Adrenal gland (tissue), 12 donors: ENCODE results near the gene AIF1L. TPM values are rescaled to one million over a fixed set of nuclear protein-coding genes. Genes with fewer than 3 reads are reported as not detected.

Experiments used
- DNase-seq, 7 donors: peaks; one replicate each; pipeline ENCODE4 v3.0.0-alpha.2; 2019 to 2020
- H3K27ac ChIP-seq, 5 donors: fragments of 200-600 bp; sonication (generic) in 4 of 5; 1 replicate in 3 of 5; 2 replicates in 2 of 5; pipeline versions ENCODE4 v1.5.1 to v1.8.0; 2016 to 2020; ENCODE audit warnings: mild to moderate bottlenecking in 1 of 5
- H3K27me3 ChIP-seq: fragments of 200-600 bp; 2 replicates; pipeline ENCODE4 v1.8.0; 2021
- H3K36me3 ChIP-seq, 2 donors: fragments of 200-600 bp; replicated peaks in 1 of 2; 1 replicate in 1 of 2; 2 replicates in 1 of 2; pipeline versions ENCODE4 v1.5.1 to v1.8.0; 2018 to 2022
- H3K4me1 ChIP-seq, 2 donors: fragments of 200-600 bp; replicated peaks in 1 of 2; 1 replicate in 1 of 2; 2 replicates in 1 of 2; pipeline versions ENCODE4 v1.5.1 to v1.8.0; 2018 to 2021
- H3K4me3 ChIP-seq, 4 donors: fragments of 200-600 bp; sonication (generic) in 3 of 4; one replicate each; pipeline ENCODE4 v1.5.1; 2016 to 2018
- H3K9me3 ChIP-seq, 3 donors: fragments of 200-600 bp; sonication (generic) in 1 of 3; replicated peaks in 1 of 3; 1 replicate in 2 of 3; 2 replicates in 1 of 3; pipeline versions ENCODE4 v1.5.1 to v1.8.0; 2016 to 2021
- CTCF ChIP-seq, 6 experiments: fragments of 450-650 bp in 4 of 6; fragments of 200-600 bp in 2 of 6; sonication (generic) in 1 of 6; IDR thresholded peaks; 1 replicate in 5 of 6; 2 replicates in 1 of 6; pipeline versions ENCODE4 v1.5.1 to v1.8.0; 2016 to 2021; ENCODE audit warnings: antibody characterized with exemption in 6 of 6, mild to moderate bottlenecking in 2 of 6, moderate library complexity in 1 of 6
- POLR2A ChIP-seq, 2 donors: fragments of 450-650 bp; IDR thresholded peaks; one replicate each; pipeline ENCODE4 v1.6.1; 2017; ENCODE audit warnings: antibody characterized with exemption in 2 of 2, mild to moderate bottlenecking in 2 of 2, moderate library complexity in 1 of 2
- WGBS, 4 donors: extraction: QIAGEN DNeasy Blood & Tissue Kit in 2 of 4; methylation state at CpG; one replicate each; pipeline versions ENCODE4 v1.1.5 to v1.1.7; 2013 to 2017; 5-methylcytosine and 5-hydroxymethylcytosine counted together
- intact Hi-C, 2 donors: fragments of 100-400 bp; cut with DNase I; formaldehyde crosslinking; loops; one replicate each; pipeline versions ENCODE4 v1.14.1 to v1.15.0; 2022 to 2023
- polyA plus RNA-seq, 3 donors: library from polyadenylated mRNA; stranded (reverse); fragments of 200-250 nt in 2 of 3; fragments of 350-450 nt in 1 of 3; fragmentation: Illumina TruSeq in 1 of 3; extraction: RNeasy Lipid Tissue Mini Kit (QIAGEN cat#74804) in 1 of 3; gene quantifications; one replicate each; pipeline ENCODE4 v1.2.3, GENCODE V29; 2013 to 2014
- total RNA-seq, 9 donors: library from RNA; depleted of rRNA in 4 of 9; stranded (reverse); fragments of >200 nt in 4 of 9; fragments of 120-200 nt in 1 of 9; fragmentation: NEBNext Ultra II Directional in 1 of 9; extraction: Animal tissue kit (Norgen Biotek cat#: 25700) in 1 of 9; gene quantifications; one replicate each; pipeline versions ENCODE4 v1.1.0 to v1.2.4, GENCODE V29; 2013 to 2023
- donor health status: healthy with polysubstance abuse.
- donor health status: Bipolar disorder and iron deficiency.
- donor health status: DM: yes; HTN: yes; CAD: no.
- donor health status: DM: no; HTN: no; CAD: no.
- donor health status: DM: no; HTN: no; CAD: no.
- donor health status: DM: yes; HTN: yes; CAD: no.

Gene AIF1L
- total and polyA plus RNA-seq, 12 donors = 2.1 to 19.2 (median 5.7) TPM

DNA sequence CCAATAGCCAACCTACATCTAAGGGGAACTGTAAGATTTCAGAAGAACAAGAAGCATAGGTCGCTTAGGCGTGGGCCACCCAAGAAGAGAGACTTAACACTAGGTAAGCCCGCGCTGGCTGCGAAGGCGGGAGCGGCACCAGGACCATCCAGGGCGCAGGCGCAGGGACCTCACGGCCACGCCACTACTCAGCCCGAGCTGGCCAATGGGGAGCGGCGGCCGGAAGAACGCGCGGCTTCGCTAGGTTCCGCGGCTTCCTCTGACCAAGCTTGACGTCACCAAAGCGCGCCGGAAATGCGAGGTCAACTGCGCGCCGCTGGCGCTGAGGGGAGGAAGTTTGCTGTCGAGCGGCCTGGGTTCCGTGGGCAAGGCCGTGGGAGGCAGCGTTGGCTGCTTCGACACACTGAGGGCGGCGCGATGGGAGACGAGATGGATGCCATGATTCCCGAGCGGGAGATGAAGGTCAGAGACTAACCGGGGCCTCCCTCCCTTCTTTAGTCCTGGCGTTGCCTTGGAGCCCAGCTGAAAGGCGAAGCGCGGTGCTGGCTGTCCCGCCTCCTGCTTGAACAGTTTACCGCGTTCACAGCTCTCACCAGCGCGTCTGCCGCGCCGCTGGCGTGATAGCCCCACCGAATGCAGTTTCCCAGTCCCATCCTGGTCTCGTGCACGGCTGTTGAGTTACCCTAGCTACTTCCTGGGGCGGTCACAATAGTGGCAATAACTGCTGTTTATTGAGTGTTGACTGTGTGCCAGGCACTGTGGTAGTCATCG lies 29.1 kb downstream of the AIF1L start, which contains the start of gene NUP214:
TSS of gene NUP214 (plus strand) at position 299 of the 771 bp plus-strand sequence. CDS start at position 418, 119 bp downstream.
- no peak for TF ChIP-seq CTCF (IDR thresholded peaks at IDR 0.05)
- peak; percentile 77 to 81 for TF ChIP-seq POLR2A (IDR thresholded peaks at IDR 0.05)
- no peaks in the 10 kb centered on the region for H3K9me3 ChIP-seq
- 0 to 1% (median 0%) methylated on average over 16 to 61 of the region's 61 CpGs for WGBS, 4 donors
- H3K4me1 ChIP-seq = peaks cover 4 to 16% of the 10 kb centered on the region in 2 donors
- H3K27me3 ChIP-seq = no peaks in the 10 kb centered on the region
- DNase-seq = peak; percentile 98 to 99 (median 99)
- H3K36me3 ChIP-seq = peaks cover 0 to 29% of the 10 kb centered on the region in 2 donors
- intact Hi-C loops = no loop called here
- peak within 1 kb of the TSS in 4 of 5 donors; percentile 69 to 92 (median 70) for H3K27ac ChIP-seq
- H3K4me3 ChIP-seq = peak within 1 kb of the TSS; percentile 48 to 80 (median 52)

DNA sequence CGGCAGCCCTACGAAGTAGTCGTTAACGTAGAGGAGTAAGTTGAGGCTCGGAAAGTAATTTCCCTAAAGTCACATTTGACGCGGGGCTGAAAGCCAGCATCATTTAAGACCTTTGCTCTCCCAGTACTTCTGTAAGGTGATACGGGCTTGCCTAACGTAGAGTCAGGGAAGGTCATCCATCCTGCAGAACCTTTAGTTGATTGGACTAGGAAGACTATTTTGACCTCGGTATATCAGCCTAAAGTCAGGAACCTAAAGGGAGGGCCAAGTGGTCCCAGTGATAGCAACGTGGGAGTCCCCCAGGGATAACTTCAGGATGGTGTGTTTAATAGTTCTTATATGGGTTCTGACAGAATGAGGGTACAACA lies 29.7 kb downstream of the AIF1L start:
- DNase-seq = no peak
- TF ChIP-seq POLR2A (IDR thresholded peaks at IDR 0.05) = no peak
- peaks cover 0 to 34% of the 10 kb centered on the region in 2 donors for H3K36me3 ChIP-seq
- 1% methylated on average over 10 to 11 of the region's 11 CpGs for WGBS, 4 donors
- peak overlapping the region in 4 of 5 donors; percentile 69 to 92 (median 70) for H3K27ac ChIP-seq
- intact Hi-C loops = no loop called here
- peaks cover 4 to 16% of the 10 kb centered on the region in 2 donors for H3K4me1 ChIP-seq
- no peaks in the 10 kb centered on the region for H3K27me3 ChIP-seq
- no peaks in the 10 kb centered on the region for H3K9me3 ChIP-seq
- H3K4me3 ChIP-seq = peak overlapping the region; percentile 13 to 80 (median 52)

GRCh38 chr9:131129183-131129582 lies 32.9 kb downstream of the AIF1L start:
- no peak for TF ChIP-seq POLR2A (IDR thresholded peaks at IDR 0.05)
- no peak for TF ChIP-seq CTCF (IDR thresholded peaks at IDR 0.05)
- DNase-seq = no peak
- Histone ChIP-seq H3K4me1 (peaks cover 4 to 16% of the 10 kb centered on the region in 2 donors), H3K27me3 (no peaks in the 10 kb centered on the region), H3K4me3 (no peak overlapping the region), H3K9me3 (no peaks in the 10 kb centered on the region), H3K36me3 (peaks cover 0 to 66% of the 10 kb centered on the region in 2 donors), H3K27ac (no peak overlapping the region)
- 59 to 77% (median 71%) methylated on average over 3 of the region's 3 CpGs for WGBS, 4 donors
- intact Hi-C loops = no loop called here

GRCh38 chr9:131138676-131139075 lies 42.3 kb downstream of the AIF1L start:
- Histone ChIP-seq H3K27me3 (no peaks in the 10 kb centered on the region), H3K27ac (no peak overlapping the region), H3K4me1 (no peaks in the 10 kb centered on the region), H3K4me3 (no peak overlapping the region), H3K9me3 (no peaks in the 10 kb centered on the region), H3K36me3 (peaks cover 0 to 94% of the 10 kb centered on the region in 2 donors)
- no peak for DNase-seq
- intact Hi-C loops = no loop called here
- no peak for TF ChIP-seq CTCF (IDR thresholded peaks at IDR 0.05)
- TF ChIP-seq POLR2A (IDR thresholded peaks at IDR 0.05) = no peak
- 93 to 97% (median 96%) methylated on average over 2 of the region's 2 CpGs for WGBS, 4 donors
